Esophagus squamous epithelium (tissue), 5 donors: ENCODE measurements around the gene VPS50. TPM values are rescaled to one million over a fixed set of nuclear protein-coding genes. Genes with fewer than 3 reads are reported as not detected.

Source experiments
- DNase-seq: peaks from one replicate; lab custom pipeline; 2025; lab: John Stamatoyannopoulos, UW
- H3K27ac ChIP-seq, 4 donors: fragments of 200-600 bp; sonication (generic); one replicate each; pipeline ENCODE4 v1.5.1; 2016 to 2019; ENCODE audit warnings: mild to moderate bottlenecking in 1 of 4
- H3K27me3 ChIP-seq, 4 donors: fragments of 200-600 bp; sonication (generic); 1 replicate in 3 of 4; 2 replicates in 1 of 4; pipeline versions ENCODE4 v1.5.1 to v1.6.0; 2017 to 2021; ENCODE audit warnings: antibody characterized with exemption in 1 of 4
- H3K36me3 ChIP-seq, 3 donors: fragments of 200-600 bp; sonication (generic); one replicate each; pipeline ENCODE4 v1.5.1; 2016 to 2019
- H3K4me1 ChIP-seq, 3 donors: fragments of 200-600 bp; sonication (generic); one replicate each; pipeline ENCODE4 v1.5.1; 2017 to 2019
- H3K4me3 ChIP-seq, 4 donors: fragments of 200-600 bp; sonication (generic); 1 replicate in 3 of 4; 2 replicates in 1 of 4; pipeline ENCODE4 v1.5.1; 2016 to 2019; ENCODE audit warnings: mild to moderate bottlenecking in 2 of 4, moderate library complexity in 1 of 4
- H3K9me3 ChIP-seq, 3 donors: fragments of 200-600 bp; sonication (generic); one replicate each; pipeline ENCODE4 v1.5.1; 2016 to 2019
- POLR2A ChIP-seq, 4 donors: fragments of 450-650 bp; IDR thresholded peaks; one replicate each; pipeline ENCODE4 v1.6.1; 2017; ENCODE audit warnings: antibody characterized with exemption in 4 of 4, mild to moderate bottlenecking in 4 of 4, moderate library complexity in 3 of 4
- WGBS, 2 donors: methylation state at CpG; one replicate each; pipeline ENCODE4 v1.1.5; 2018; 5-methylcytosine and 5-hydroxymethylcytosine counted together
- intact Hi-C: fragments of 100-400 bp; cut with DNase I; formaldehyde crosslinking; loops from one replicate; pipeline ENCODE4 v1.15.0; 2022
- total RNA-seq, 4 donors: library from RNA; depleted of rRNA; stranded (reverse); fragments of >200 nt; gene quantifications; one replicate each; pipeline ENCODE4 v1.1.0, GENCODE V29; 2016
- TF ChIP-seq, protein P1 (sequence below), 6 experiments: fragments of 450-650 bp in 4 of 6; fragments of 200-600 bp in 2 of 6; sonication (generic) in 2 of 6; IDR thresholded peaks; one replicate each; pipeline ENCODE4 v1.5.1; 2016 to 2019; ENCODE audit warnings: antibody characterized with exemption in 6 of 6, mild to moderate bottlenecking in 4 of 6, moderate library complexity in 4 of 6
- donor health status: DM: yes; HTN: yes; CAD: no.

The VPS50 gene
- total RNA-seq, 4 donors from 2014 or later: 14.1 to 32.5 (median 28.1) TPM

- Histone ChIP-seq H3K27me3 (no peaks in the 10 kb centered on the region), H3K4me3 (no peak overlapping the region), H3K27ac (no peak overlapping the region), H3K36me3 (peaks cover 0 to 19% (median 0%) of the 10 kb centered on the region in 3 donors), H3K9me3 (no peaks in the 10 kb centered on the region), H3K4me1 (no peaks in the 10 kb centered on the region)
- intact Hi-C loops: no loop called here
- TF ChIP-seq POLR2A (IDR thresholded peaks at IDR 0.05): no peak
- TF ChIP-seq, protein P1, sequence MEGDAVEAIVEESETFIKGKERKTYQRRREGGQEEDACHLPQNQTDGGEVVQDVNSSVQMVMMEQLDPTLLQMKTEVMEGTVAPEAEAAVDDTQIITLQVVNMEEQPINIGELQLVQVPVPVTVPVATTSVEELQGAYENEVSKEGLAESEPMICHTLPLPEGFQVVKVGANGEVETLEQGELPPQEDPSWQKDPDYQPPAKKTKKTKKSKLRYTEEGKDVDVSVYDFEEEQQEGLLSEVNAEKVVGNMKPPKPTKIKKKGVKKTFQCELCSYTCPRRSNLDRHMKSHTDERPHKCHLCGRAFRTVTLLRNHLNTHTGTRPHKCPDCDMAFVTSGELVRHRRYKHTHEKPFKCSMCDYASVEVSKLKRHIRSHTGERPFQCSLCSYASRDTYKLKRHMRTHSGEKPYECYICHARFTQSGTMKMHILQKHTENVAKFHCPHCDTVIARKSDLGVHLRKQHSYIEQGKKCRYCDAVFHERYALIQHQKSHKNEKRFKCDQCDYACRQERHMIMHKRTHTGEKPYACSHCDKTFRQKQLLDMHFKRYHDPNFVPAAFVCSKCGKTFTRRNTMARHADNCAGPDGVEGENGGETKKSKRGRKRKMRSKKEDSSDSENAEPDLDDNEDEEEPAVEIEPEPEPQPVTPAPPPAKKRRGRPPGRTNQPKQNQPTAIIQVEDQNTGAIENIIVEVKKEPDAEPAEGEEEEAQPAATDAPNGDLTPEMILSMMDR (IDR thresholded peaks at IDR 0.05): no peak
- no peak for DNase-seq
- 84 to 88% methylated on average over 4 of the region's 4 CpGs for WGBS, 2 donors
Observed at GRCh38 chr7:93239824-93240223, 7.7 kb downstream of the VPS50 start.

- intact Hi-C loops: no loop called here
- TF ChIP-seq, protein P1 (IDR thresholded peaks at IDR 0.05): no peak
- no peak for TF ChIP-seq POLR2A (IDR thresholded peaks at IDR 0.05)
- no peaks in the 10 kb centered on the region for H3K9me3 ChIP-seq
- no peak for DNase-seq
- H3K27ac ChIP-seq: no peak overlapping the region
- H3K4me3 ChIP-seq: no peak overlapping the region
- H3K4me1 ChIP-seq: peaks cover 0 to 6% (median 0%) of the 10 kb centered on the region in 3 donors
- peaks cover 0 to 19% (median 0%) of the 10 kb centered on the region in 3 donors for H3K36me3 ChIP-seq
- 86% methylated on average over 3 of the region's 3 CpGs for WGBS, 2 donors
- H3K27me3 ChIP-seq: no peaks in the 10 kb centered on the region
Observed at GRCh38 chr7:93242106-93242505, 9.9 kb downstream of the VPS50 start.

DNA sequence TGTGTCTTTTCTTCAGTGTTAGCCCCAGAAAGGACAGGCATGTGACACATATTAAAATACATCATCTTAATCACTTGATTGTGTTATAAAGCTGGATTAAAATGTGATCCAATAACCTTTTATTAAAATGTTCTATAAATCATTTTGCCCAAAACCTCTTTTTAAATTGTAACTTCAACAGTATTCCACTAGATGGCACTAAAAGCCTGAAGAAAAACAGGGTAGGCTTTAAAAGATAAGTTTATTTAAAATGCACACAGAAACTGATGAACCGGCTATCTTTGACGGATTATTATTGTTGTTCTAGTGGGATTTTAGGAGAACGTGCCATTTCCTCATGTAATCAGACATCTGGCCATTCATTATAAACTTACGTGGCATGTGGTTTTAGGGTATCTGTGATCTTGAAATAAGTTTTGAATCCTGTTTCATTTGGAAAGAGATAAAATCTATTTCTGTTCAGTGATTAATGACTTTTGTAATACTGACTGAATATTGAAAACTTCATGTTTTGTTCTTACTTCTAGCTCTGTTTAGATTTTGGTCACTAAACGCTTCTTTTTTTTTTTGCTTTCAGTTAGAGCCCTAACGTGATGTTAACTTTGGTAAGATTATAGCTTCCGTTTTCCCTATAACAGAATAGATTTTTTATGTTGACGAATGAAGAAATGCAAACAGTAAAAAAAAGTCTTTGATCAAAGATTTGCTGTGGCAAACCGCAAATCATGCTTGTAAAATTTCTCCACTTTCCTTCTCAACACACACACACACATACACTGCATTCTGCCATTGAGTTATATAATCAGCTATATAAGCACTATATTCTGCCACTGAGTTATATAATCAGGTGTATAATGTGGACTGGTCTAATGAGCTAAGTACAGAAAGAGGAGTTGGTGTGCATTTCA is 13.6 kb downstream of the VPS50 start:
- no peak for DNase-seq
- 28 to 31% methylated on average over 9 of the region's 9 CpGs for WGBS, 2 donors
- Histone ChIP-seq H3K27ac (no peak overlapping the region), H3K36me3 (peaks cover 0 to 11% (median 0%) of the 10 kb centered on the region in 3 donors), H3K4me3 (peak overlapping the region in 2 of 4 donors; percentile 2 to 7), H3K9me3 (no peaks in the 10 kb centered on the region), H3K4me1 (peaks cover 0 to 6% (median 0%) of the 10 kb centered on the region in 3 donors), H3K27me3 (no peaks in the 10 kb centered on the region)
- intact Hi-C loops: no loop called here
- TF ChIP-seq, protein P1 (IDR thresholded peaks at IDR 0.05): peak; percentile 46 to 60 (median 54)
- TF ChIP-seq POLR2A (IDR thresholded peaks at IDR 0.05): no peak

- WGBS, 2 donors: 68 to 82% methylated on average over 5 of the region's 5 CpGs
- H3K36me3 ChIP-seq: peaks cover 0 to 13% (median 0%) of the 10 kb centered on the region in 3 donors
- no peak for TF ChIP-seq POLR2A (IDR thresholded peaks at IDR 0.05)
- TF ChIP-seq, protein P1 (IDR thresholded peaks at IDR 0.05): no peak
- H3K27me3 ChIP-seq: no peaks in the 10 kb centered on the region
- no peak for DNase-seq
- H3K27ac ChIP-seq: no peak overlapping the region
- H3K4me1 ChIP-seq: peaks cover 0 to 6% (median 0%) of the 10 kb centered on the region in 3 donors
- no peaks in the 10 kb centered on the region for H3K9me3 ChIP-seq
- H3K4me3 ChIP-seq: no peak overlapping the region
- intact Hi-C loops: no loop called here
Observed at GRCh38 chr7:93249491-93250148, 17.5 kb downstream of the VPS50 start.

GRCh38 chr7:93258661-93259060 is 26.5 kb downstream of the VPS50 start:
- no peaks in the 10 kb centered on the region for H3K27me3 ChIP-seq
- H3K27ac ChIP-seq: no peak overlapping the region
- no peaks in the 10 kb centered on the region for H3K9me3 ChIP-seq
- H3K4me3 ChIP-seq: no peak overlapping the region
- no peak for DNase-seq
- peaks cover 0 to 63% (median 0%) of the 10 kb centered on the region in 3 donors for H3K36me3 ChIP-seq
- TF ChIP-seq POLR2A (IDR thresholded peaks at IDR 0.05): no peak
- TF ChIP-seq, protein P1 (IDR thresholded peaks at IDR 0.05): no peak
- no peaks in the 10 kb centered on the region for H3K4me1 ChIP-seq
- intact Hi-C loops: no loop called here
